Peyer's patch (tissue), 4 donors: ENCODE measurements around the gene PSMC5. TPM values are rescaled to one million over a fixed set of nuclear protein-coding genes. Genes with fewer than 3 reads are reported as not detected.

Experiments
- DNase-seq, 3 donors: peaks; one replicate each; pipeline ENCODE4 v3.0.0-alpha.2; 2017 to 2019
- H3K27ac ChIP-seq, 4 donors: fragments of 200-600 bp; sonication (generic); one replicate each; pipeline ENCODE4 v1.5.1; 2016 to 2019
- H3K27me3 ChIP-seq, 2 donors: fragments of 200-600 bp; sonication (generic); one replicate each; pipeline ENCODE4 v1.5.1; 2019
- H3K36me3 ChIP-seq, 3 donors: fragments of 200-600 bp; sonication (generic); one replicate each; pipeline ENCODE4 v1.5.1; 2016 to 2019
- H3K4me1 ChIP-seq, 4 donors: fragments of 200-600 bp; sonication (generic); one replicate each; pipeline ENCODE4 v1.5.1; 2016 to 2019
- H3K4me3 ChIP-seq, 4 donors: fragments of 200-600 bp; sonication (generic); 1 replicate in 3 of 4; 2 replicates in 1 of 4; pipeline ENCODE4 v1.5.1; 2016 to 2019; ENCODE audit warnings: mild to moderate bottlenecking in 1 of 4
- H3K9me3 ChIP-seq, 4 donors: fragments of 200-600 bp; sonication (generic); one replicate each; pipeline ENCODE4 v1.5.1; 2016 to 2019; ENCODE audit warnings: mild to moderate bottlenecking in 1 of 4
- POLR2A ChIP-seq, 2 donors: fragments of 450-650 bp; IDR thresholded peaks; one replicate each; pipeline ENCODE4 v1.5.1; 2017; ENCODE audit warnings: antibody characterized with exemption in 2 of 2, mild to moderate bottlenecking in 2 of 2, moderate library complexity in 2 of 2
- total RNA-seq, 4 donors: library from RNA; depleted of rRNA; stranded (reverse); fragments of >200 nt; gene quantifications; one replicate each; pipeline ENCODE4 v1.1.0, GENCODE V29; 2016
- TF ChIP-seq, protein P1 (sequence below), 6 experiments: fragments of 450-650 bp in 4 of 6; fragments of 200-600 bp in 2 of 6; sonication (generic) in 1 of 6; IDR thresholded peaks; one replicate each; pipeline ENCODE4 v1.5.1; 2017 to 2019; ENCODE audit warnings: antibody characterized with exemption in 6 of 6, mild to moderate bottlenecking in 3 of 6, moderate library complexity in 1 of 6

The PSMC5 gene
- total RNA-seq, 4 donors from 2014 or later: 61.1 to 126 (median 67.3) TPM

- H3K4me3 ChIP-seq: no peak overlapping the region
- TF ChIP-seq, protein P1, sequence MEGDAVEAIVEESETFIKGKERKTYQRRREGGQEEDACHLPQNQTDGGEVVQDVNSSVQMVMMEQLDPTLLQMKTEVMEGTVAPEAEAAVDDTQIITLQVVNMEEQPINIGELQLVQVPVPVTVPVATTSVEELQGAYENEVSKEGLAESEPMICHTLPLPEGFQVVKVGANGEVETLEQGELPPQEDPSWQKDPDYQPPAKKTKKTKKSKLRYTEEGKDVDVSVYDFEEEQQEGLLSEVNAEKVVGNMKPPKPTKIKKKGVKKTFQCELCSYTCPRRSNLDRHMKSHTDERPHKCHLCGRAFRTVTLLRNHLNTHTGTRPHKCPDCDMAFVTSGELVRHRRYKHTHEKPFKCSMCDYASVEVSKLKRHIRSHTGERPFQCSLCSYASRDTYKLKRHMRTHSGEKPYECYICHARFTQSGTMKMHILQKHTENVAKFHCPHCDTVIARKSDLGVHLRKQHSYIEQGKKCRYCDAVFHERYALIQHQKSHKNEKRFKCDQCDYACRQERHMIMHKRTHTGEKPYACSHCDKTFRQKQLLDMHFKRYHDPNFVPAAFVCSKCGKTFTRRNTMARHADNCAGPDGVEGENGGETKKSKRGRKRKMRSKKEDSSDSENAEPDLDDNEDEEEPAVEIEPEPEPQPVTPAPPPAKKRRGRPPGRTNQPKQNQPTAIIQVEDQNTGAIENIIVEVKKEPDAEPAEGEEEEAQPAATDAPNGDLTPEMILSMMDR (IDR thresholded peaks at IDR 0.05): no peak
- no peak for TF ChIP-seq POLR2A (IDR thresholded peaks at IDR 0.05)
- H3K27ac ChIP-seq: no peak overlapping the region
- no peak for DNase-seq
- no peaks in the 10 kb centered on the region for H3K36me3 ChIP-seq
- H3K4me1 ChIP-seq: peaks cover 0 to 14% (median 12%) of the 10 kb centered on the region in 4 donors
- no peaks in the 10 kb centered on the region for H3K27me3 ChIP-seq
- H3K9me3 ChIP-seq: no peaks in the 10 kb centered on the region
Observed at GRCh38 chr17:63845509-63845908, 18.3 kb downstream of the PSMC5 start.

GRCh38 chr17:63847525-63848249 lies 20.5 kb downstream of the PSMC5 start:
- no peak overlapping the region for H3K4me3 ChIP-seq
- H3K36me3 ChIP-seq: no peaks in the 10 kb centered on the region
- H3K27ac ChIP-seq: no peak overlapping the region
- no peaks in the 10 kb centered on the region for H3K27me3 ChIP-seq
- no peak for DNase-seq
- no peak for TF ChIP-seq POLR2A (IDR thresholded peaks at IDR 0.05)
- TF ChIP-seq, protein P1 (IDR thresholded peaks at IDR 0.05): no peak
- peaks cover 0 to 6% (median 0%) of the 10 kb centered on the region in 4 donors for H3K4me1 ChIP-seq
- H3K9me3 ChIP-seq: no peaks in the 10 kb centered on the region

GRCh38 chr17:63848834-63849689 lies 21.8 kb downstream of the PSMC5 start:
- Histone ChIP-seq H3K27me3 (no peaks in the 10 kb centered on the region), H3K9me3 (no peaks in the 10 kb centered on the region), H3K27ac (peak overlapping the region in 3 of 4 donors; percentile 5 to 44 (median 39)), H3K4me3 (peak overlapping the region; percentile 31 to 40 (median 34)), H3K36me3 (no peaks in the 10 kb centered on the region), H3K4me1 (no peaks in the 10 kb centered on the region)
- TF ChIP-seq POLR2A (IDR thresholded peaks at IDR 0.05): no peak
- TF ChIP-seq, protein P1 (IDR thresholded peaks at IDR 0.05): peak; percentile 16 to 73 (median 68)
- DNase-seq: peak; percentile 88 to 96 (median 94)

DNA sequence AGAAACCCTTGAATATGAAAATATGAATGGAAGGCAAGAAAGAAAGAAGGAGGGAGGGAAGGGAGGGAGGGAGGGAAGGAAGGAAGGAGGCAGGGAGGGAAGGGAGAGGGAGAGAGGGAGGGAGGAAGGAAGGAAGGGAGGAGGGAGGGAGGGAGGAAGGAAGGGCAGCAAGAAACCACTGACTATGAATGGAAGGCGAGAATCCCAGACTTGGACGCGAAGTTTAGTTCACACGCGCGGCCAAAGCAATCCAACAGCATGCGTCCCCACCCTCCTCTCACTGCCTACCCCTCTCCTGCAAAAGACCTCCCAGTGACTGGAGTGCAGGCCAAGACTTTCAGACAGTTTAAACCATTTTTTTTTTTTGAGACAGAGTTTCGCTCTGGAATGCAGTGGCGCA lies 23.2 kb downstream of the PSMC5 start:
- Histone ChIP-seq H3K9me3 (no peaks in the 10 kb centered on the region), H3K36me3 (no peaks in the 10 kb centered on the region), H3K4me3 (no peak overlapping the region), H3K4me1 (no peaks in the 10 kb centered on the region), H3K27me3 (no peaks in the 10 kb centered on the region), H3K27ac (no peak overlapping the region)
- TF ChIP-seq, protein P1 (IDR thresholded peaks at IDR 0.05): no peak
- TF ChIP-seq POLR2A (IDR thresholded peaks at IDR 0.05): no peak
- DNase-seq: no peak

- Histone ChIP-seq H3K36me3 (no peaks in the 10 kb centered on the region), H3K4me1 (no peaks in the 10 kb centered on the region), H3K27me3 (no peaks in the 10 kb centered on the region), H3K9me3 (no peaks in the 10 kb centered on the region), H3K4me3 (no peak overlapping the region), H3K27ac (no peak overlapping the region)
- peak in 1 of 3 donors; percentile 4 for DNase-seq
- no peak for TF ChIP-seq POLR2A (IDR thresholded peaks at IDR 0.05)
- TF ChIP-seq, protein P1 (IDR thresholded peaks at IDR 0.05): no peak
Observed at GRCh38 chr17:63853260-63853659, 26.0 kb downstream of the PSMC5 start.
